GM10248 (cell line): ENCODE results near the gene TP53RK.

Experiments used
- CTCF ChIA-PET: fragments of 300-600 bp; sonication (Branson Sonifier 250); formaldehyde crosslinking; extraction: SDS; loops from one replicate; lab custom pipeline; 2021; ENCODE audit warnings: antibody characterized with exemption; lab: Yijun Ruan, JAX
- POLR2A ChIA-PET: fragments of 350-650 bp; sonication (Branson Sonifier 250); formaldehyde crosslinking; extraction: SDS; loops from one replicate; lab custom pipeline; 2020; ENCODE audit warnings: antibody characterized with exemption; lab: Yijun Ruan, JAX
- DNase-seq: peaks from one replicate; pipeline ENCODE4 v3.0.0; 2012; ENCODE audit errors: extremely low spot score
- TF ChIP-seq, protein P1 (sequence below): IDR thresholded peaks from 2 replicates; pipeline ENCODE4 v1.5.1; 2012; ENCODE audit warnings: mild to moderate bottlenecking, low read depth; ENCODE audit errors: extremely low read depth, missing control alignments, control extremely low read depth

The TP53RK gene

DNA sequence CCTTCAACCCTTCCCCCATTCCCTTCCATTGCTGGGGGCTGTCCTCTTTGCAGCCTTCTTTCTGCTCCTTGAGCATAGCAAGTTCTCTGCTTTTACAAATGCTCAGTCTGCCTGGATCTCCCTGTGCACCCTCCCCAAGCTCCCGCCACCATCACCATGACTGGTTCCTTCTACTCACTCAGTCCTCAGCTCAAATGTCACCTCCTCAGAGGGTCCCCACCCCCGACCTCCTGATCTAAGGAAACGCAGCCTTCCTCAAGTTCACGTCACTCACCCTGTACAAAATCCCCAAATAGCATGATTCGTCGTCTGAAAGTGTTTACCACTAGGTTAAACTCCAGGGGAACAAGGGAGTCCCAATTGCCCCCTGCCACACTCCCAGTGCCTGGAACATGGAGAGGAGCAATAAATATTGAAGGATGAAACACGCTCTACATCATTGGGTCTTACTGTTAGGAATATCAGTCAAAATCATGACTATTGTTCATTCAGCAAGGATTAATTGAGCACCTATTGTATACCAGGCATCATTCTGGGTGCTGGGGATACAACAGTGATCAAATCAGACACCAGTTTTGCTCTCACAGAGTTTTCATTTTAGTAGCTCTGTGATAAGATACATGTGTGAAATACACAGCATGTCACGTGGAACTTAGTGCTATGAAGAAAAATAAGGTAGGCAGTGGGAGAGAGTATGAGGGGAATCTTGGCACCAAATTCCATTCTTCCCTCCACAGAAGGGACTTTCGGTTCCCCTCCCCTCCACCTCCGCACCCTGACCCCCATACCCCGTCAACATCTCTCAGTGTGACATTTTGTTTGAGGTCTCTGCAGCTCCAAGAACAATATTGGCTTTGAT, 15.6 kb downstream of the TP53RK start:
- TF ChIP-seq, protein P1, sequence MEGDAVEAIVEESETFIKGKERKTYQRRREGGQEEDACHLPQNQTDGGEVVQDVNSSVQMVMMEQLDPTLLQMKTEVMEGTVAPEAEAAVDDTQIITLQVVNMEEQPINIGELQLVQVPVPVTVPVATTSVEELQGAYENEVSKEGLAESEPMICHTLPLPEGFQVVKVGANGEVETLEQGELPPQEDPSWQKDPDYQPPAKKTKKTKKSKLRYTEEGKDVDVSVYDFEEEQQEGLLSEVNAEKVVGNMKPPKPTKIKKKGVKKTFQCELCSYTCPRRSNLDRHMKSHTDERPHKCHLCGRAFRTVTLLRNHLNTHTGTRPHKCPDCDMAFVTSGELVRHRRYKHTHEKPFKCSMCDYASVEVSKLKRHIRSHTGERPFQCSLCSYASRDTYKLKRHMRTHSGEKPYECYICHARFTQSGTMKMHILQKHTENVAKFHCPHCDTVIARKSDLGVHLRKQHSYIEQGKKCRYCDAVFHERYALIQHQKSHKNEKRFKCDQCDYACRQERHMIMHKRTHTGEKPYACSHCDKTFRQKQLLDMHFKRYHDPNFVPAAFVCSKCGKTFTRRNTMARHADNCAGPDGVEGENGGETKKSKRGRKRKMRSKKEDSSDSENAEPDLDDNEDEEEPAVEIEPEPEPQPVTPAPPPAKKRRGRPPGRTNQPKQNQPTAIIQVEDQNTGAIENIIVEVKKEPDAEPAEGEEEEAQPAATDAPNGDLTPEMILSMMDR = no peak
- ChIA-PET CTCF (no interaction called here), POLR2A (no interaction called here)
- DNase-seq = no peak

DNA sequence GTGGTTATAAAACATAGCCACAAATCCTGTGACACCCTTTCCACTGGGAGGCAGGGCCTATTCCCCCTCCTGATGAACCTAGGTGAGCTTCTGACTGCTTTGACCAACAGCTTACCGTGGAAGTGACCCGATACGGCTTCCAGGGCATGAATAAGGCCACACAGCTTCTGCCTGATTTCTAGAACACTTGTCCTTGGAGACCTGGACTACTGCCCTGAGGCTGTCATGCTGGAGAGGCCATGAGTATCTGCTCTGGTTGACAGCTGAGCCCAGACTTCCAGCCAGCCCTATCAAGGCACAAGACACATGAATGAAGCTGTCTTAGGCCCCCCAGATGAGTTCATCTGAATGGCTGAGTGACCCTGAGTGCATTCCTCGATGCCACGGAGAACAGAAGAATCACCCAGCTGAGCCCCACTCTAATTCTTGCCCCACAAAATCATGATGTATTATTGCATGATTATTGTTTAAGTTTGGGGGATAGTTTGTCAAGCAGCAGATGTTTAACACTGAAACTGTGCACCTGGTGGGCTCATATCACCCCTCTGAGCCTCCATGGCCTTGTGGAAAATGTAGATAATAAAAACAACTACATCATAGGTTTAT, 16.6 kb downstream of the TP53RK start:
- POLR2A ChIA-PET = no interaction called here
- CTCF ChIA-PET = interaction anchor here (1.4 to 1.5 kb wide), 2 partner anchors 8 to 10 kb away, joined by 3 to 4 read pairs; no protein-coding TSS in a partner anchor

DNA sequence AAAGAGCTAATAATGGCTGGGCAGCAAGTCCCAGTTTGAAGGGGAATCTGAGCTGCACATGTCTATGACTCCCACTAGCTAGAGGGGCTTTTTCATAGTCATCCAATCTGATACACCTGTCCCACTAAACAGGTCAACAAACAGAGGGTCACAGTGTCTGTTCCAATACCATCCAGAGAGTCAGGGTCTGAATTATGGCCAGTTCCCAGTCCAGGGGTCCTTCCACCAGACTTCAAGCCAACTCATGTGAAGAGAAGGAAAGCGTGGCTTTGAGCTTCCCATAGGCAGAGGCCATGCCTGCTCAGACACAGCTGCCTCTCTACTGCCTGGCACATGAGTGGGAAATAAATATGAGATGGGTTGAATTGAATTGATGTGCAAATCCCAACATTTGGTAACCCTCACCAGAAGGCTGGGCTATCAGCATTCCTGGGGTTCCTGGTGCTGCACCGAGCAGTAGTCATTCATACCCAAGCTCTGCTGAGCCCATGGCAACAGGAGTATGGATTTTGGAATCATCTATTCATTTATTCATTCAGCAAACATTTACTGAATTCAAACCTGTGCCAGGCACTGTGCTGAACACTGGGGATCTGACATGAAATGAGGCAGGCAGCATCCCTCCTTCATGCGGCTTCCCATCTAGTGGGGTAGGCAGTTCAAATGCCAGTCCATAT, 17.2 kb downstream of the TP53RK start:
- ChIA-PET POLR2A (no interaction called here), CTCF (interaction anchor here (0.9 to 1.5 kb wide), 4 partner anchors 8 to 12 kb away, joined by 3 to 4 read pairs (median 3); no protein-coding TSS in a partner anchor)
- TF ChIP-seq, protein P1 = no peak
- no peak for DNase-seq

More for the DNA sequence above, 16.6 kb downstream of the TP53RK start:
- TF ChIP-seq, protein P1 = no peak
- DNase-seq = no peak

DNA sequence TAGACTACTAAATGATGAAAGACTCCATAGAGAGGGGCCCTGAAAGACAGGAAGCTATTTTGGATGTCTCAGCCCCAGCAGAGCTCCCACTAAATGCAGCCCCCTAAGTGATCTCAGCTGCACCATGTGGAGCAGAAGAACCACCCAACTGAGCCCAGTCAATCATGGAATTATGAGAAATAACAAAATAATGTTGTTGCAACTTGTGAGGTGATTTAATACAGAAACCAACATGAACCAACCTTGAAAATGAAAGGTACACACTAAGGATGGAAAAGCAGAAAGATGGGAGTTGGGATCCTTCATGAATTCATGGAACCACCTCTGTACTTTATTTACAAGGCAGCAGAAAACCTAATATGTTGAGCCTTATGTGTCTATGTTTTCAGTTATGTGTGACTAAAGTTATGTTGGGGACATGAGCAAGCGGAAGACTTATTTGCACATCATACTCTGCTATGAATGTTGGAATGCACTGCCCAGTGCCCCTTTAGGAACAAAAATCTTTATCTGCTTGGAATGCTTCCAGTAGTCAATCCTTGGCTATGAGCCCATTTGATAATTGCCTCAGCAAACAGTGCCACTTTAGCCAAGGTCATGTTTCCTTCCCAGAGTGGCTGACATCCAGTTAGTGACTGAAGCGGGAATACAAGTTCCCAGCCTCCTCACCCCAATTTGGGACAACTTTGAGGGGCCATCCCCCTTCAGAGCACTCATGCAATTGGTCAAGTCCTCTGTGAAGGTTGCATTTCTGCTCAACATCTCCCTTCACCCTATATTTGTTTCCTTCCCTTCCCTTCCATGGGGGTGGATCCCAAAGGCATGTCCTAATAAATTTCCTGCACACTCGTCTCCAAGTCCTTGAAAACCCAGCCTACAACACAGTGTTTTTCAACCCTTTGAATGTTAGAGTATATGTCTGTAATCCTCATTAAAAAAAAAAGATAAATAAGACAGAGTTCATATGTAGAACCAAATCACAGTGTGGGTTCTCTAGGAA, 18.4 kb downstream of the TP53RK start:
- TF ChIP-seq, protein P1 = no peak
- DNase-seq = no peak
- CTCF ChIA-PET = interaction anchor here (0.9 to 4.0 kb wide), 4 partner anchors 9 to 109 kb away, joined by 3 to 16 read pairs (median 3); no protein-coding TSS in a partner anchor
- POLR2A ChIA-PET = no interaction called here

DNA sequence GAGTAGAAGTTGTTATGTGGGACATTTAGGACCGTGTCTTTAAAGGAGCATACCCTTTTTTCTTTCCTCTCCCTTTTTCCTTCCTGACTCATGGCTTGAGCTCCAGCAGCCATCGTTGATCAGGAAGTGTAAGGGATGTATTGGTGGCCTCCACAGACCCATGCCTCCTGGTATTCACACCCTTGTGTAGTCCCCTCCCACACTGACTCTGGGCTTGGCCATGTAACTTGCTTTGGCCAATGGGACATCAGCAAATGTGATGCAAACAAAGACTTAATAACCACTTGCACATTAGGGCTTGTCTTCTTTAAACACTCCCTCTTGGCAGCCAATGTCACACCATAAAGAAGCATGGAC, 19.0 kb downstream of the TP53RK start:
- CTCF ChIA-PET = interaction anchor here (1.2 to 4.0 kb wide), 2 partner anchors 10 to 108 kb away, joined by 3 to 16 read pairs; no protein-coding TSS in a partner anchor

More for the DNA sequence above, 19.0 kb downstream of the TP53RK start:
- POLR2A ChIA-PET = no interaction called here
- TF ChIP-seq, protein P1 = no peak
- no peak for DNase-seq
